ENCODE results near the gene GCNT4. TPM values are rescaled to one million over a fixed set of nuclear protein-coding genes. Genes with fewer than 3 reads are reported as not detected.

GCNT4 gene
- polyA plus RNA-seq, 10 donors: 0.05 to 0.95 (median 0.12) TPM

- DNase-seq: no peak
These were observed 32.2 kb downstream of the GCNT4 start for GRCh38 chr5:75020016-75020656.

- DNase-seq: no peak
These were observed 33.4 kb downstream of the GCNT4 start for GRCh38 chr5:75018805-75019587.

DNA sequence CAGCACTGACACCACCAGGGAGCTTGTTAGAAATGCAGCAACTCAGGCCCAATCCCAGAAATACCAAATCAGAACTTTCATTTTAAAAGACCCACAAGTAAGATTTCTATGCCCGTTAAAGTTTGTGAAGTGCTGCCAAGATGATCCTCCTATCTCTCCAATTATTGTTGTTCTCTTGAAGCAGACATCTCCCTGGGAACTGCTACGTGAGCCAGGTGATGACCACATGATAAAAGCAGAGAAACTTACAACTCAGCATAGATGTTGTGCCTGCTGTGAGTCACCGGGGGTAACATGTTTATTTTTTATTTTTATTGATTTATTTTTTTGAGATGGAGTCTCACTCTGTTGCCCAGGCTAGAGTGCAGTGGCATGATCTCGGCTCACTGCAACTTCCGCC, 34.4 kb downstream of the GCNT4 start:
- no peak for DNase-seq

- DNase-seq: no peak
These were observed 35.5 kb downstream of the GCNT4 start for GRCh38 chr5:75016896-75017295.

DNA sequence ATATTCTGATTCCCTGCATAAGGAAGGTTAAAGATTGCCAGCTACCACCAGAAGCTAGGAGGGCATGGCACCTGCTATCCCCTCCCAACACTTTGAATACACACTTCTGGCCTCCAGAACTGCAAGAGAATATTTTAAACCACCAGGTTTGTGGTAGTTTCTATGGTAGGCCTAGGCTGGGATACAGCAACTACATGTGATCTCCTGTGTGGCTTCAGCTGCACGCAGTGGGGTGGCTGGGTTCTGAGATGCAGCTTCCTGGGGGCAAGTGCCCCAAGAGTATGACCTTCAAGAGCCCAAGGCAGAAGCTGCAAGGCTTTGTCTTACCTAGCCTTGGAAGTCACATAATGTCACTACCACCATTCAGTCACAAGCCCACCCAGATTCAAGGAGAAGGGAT, 39.6 kb downstream of the GCNT4 start:
- DNase-seq: no peak

GRCh38 chr5:75010838-75011237, 41.5 kb downstream of the GCNT4 start:
- no peak for DNase-seq

DNA sequence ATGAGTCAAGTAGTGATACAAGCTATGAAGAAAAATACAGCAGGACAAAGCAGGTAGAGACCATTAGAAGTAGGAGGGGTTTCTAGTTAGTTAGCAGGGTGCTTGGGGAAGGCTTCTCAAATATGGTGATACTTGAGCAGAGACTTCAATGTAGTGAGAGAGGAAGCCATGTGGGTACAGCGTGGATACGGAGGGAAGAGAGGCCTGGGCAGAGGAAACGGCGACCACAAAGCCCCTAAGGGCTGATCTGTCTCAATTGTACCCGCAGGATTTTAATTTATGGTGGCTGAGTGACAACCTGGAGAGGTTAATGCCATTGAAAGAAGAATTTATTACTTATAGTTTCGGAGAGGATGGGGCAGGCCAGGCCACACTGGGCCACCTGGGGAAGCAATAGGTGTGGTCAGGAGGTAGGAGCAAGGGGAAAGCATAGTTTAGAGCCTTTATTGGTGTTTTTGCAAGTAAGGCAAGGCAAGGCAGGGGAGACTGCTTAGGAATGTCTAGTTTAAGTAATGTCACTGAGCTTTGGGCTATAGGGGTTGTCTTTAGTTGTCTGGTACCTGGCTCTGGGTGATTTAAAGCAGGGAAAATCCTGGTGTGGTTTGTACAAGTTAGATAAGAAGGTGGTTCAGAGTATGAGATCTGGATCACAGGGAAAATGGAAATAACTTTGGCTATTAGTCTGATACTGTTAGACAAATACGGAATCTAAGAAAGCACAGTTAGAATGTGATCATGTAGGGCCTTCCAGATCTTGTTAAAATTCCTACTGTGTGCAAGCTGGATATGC, 42.6 kb downstream of the GCNT4 start:
- no peak for DNase-seq

GRCh38 chr5:75006865-75007822, 45.2 kb downstream of the GCNT4 start:
- peak in 1 of 3 donors; percentile 27 for DNase-seq

DNA sequence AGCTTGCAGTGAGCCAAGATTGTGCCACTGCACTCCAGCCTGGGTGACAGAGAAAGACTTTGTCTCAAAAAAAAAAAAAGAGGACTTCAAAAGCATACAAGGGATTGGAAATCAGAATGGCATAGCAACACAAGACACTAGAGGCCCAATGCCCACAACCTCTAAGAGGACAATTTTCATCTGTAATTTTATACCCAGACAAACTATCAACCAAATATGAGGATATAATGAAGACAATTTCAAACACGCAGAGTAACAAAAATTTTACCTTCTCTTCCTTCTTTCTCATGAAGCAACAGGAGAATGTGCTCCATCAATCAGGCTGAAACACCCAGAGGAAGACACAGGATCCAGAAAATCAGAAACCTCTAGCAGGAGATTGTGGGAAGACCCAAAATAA, 46.8 kb downstream of the GCNT4 start:
- DNase-seq: no peak

Other genes with a start within 250 kb of the GCNT4 start
- 1 to 10 TPM in 5 of 10 donors, under 1 TPM in 5; 0.69 to 2.2 (median 0.97) TPM for gene FAM169A, start 186.2 kb downstream of the GCNT4 start, polyA plus RNA-seq (ENCODE audit: insufficient read length in 10 of 10)
- under 1 TPM; 0.08 to 0.32 (median 0.17) TPM for gene ANKRD31, start 184.3 kb upstream of the GCNT4 start, polyA plus RNA-seq (ENCODE audit: insufficient read length in 10 of 10)

Data from muscle of back (tissue), 11 donors.